ENCODE data around the gene MORN5. TPM values are rescaled to one million over a fixed set of nuclear protein-coding genes. Genes with fewer than 3 reads are reported as not detected.

MORN5 gene
- polyA plus RNA-seq, 1 donor from 2014 or later: not detected

- Histone ChIP-seq H3K79me2 (replicated peaks; ENCODE audit: insufficient read depth, low read length) (no peaks in the 10 kb centered on the region), H3K4me2 (ENCODE audit: low read length) (no peak overlapping the region), H2AFZ (ENCODE audit: low read depth, low read length) (no peak overlapping the region), H3K36me3 (ENCODE audit: insufficient read depth, low read length) (no peaks in the 10 kb centered on the region), H4K20me1 (ENCODE audit: insufficient read depth) (no peaks in the 10 kb centered on the region), H3K9me3 (ENCODE audit: low read length) (no peaks in the 10 kb centered on the region), H3F3A (ENCODE audit: insufficient read depth, low read length, poor library complexity, severe bottlenecking) (no peaks in the 10 kb centered on the region), H3K27ac (ENCODE audit: low read length) (no peak overlapping the region), H3K9ac (ENCODE audit: low read length) (no peak overlapping the region), H3K27me3 (ENCODE audit: insufficient read depth, low read depth, low read length) (peaks cover 34% of the 10 kb centered on the region), H3K4me3 (ENCODE audit: low read length) (no peak overlapping the region), H3K9me2 (ENCODE audit: insufficient read depth, low read length) (no peaks in the 10 kb centered on the region)
- TF ChIP-seq REST (IDR thresholded peaks at IDR 0.05; ENCODE audit: borderline replicate concordance) (no peak), SMC3 (conservative IDR thresholded peaks at IDR 0.05; ENCODE audit: poor library complexity) (no peak), MXI1 (conservative IDR thresholded peaks at IDR 0.05; ENCODE audit: poor library complexity, severe bottlenecking) (no peak), EP300 (conservative IDR thresholded peaks at IDR 0.05; ENCODE audit: poor library complexity, severe bottlenecking) (no peak), EZH2 (IDR thresholded peaks at IDR 0.05; ENCODE audit: borderline replicate concordance, insufficient read depth, low read length, poor library complexity, severe bottlenecking) (no peak), CTCF (IDR thresholded peaks at IDR 0.05; ENCODE audit: poor library complexity, severe bottlenecking) (no peak), RAD21 (conservative IDR thresholded peaks at IDR 0.05) (no peak), TAF1 (IDR thresholded peaks at IDR 0.05; ENCODE audit: low read depth) (no peak)
These were observed 24.2 kb upstream of the MORN5 start for GRCh38 chr9:122135529-122135859.

- Histone ChIP-seq H3K36me3 (ENCODE audit: insufficient read depth, low read length) (peaks cover 3% of the 10 kb centered on the region), H3K79me2 (replicated peaks; ENCODE audit: insufficient read depth, low read length) (no peaks in the 10 kb centered on the region), H3K9me2 (ENCODE audit: insufficient read depth, low read length) (no peaks in the 10 kb centered on the region), H3K27ac (ENCODE audit: low read length) (no peak overlapping the region), H2AFZ (ENCODE audit: low read depth, low read length) (no peak overlapping the region), H3K9me3 (ENCODE audit: low read length) (no peaks in the 10 kb centered on the region), H3K27me3 (ENCODE audit: insufficient read depth, low read depth, low read length) (peaks cover 26% of the 10 kb centered on the region), H4K20me1 (ENCODE audit: insufficient read depth) (no peaks in the 10 kb centered on the region), H3F3A (ENCODE audit: insufficient read depth, low read length, poor library complexity, severe bottlenecking) (no peaks in the 10 kb centered on the region), H3K4me2 (ENCODE audit: low read length) (no peak overlapping the region), H3K4me3 (ENCODE audit: low read length) (no peak overlapping the region), H3K9ac (ENCODE audit: low read length) (no peak overlapping the region)
- TF ChIP-seq SMC3 (conservative IDR thresholded peaks at IDR 0.05; ENCODE audit: poor library complexity) (no peak), MXI1 (conservative IDR thresholded peaks at IDR 0.05; ENCODE audit: poor library complexity, severe bottlenecking) (no peak), POLR2AphosphoS5 (IDR thresholded peaks at IDR 0.05) (no peak), CTCF (IDR thresholded peaks at IDR 0.05; ENCODE audit: poor library complexity, severe bottlenecking) (no peak), TAF1 (IDR thresholded peaks at IDR 0.05; ENCODE audit: low read depth) (no peak), REST (IDR thresholded peaks at IDR 0.05; ENCODE audit: borderline replicate concordance) (no peak), EP300 (conservative IDR thresholded peaks at IDR 0.05; ENCODE audit: poor library complexity, severe bottlenecking) (no peak), EZH2 (IDR thresholded peaks at IDR 0.05; ENCODE audit: borderline replicate concordance, insufficient read depth, low read length, poor library complexity, severe bottlenecking) (no peak), RAD21 (conservative IDR thresholded peaks at IDR 0.05) (no peak)
These were observed 21.0 kb upstream of the MORN5 start for GRCh38 chr9:122138560-122139268.

All from neural cell (in vitro differentiated cells).